AG04450 (cell line): ENCODE data around the gene AMBP. TPM values are rescaled to one million over a fixed set of nuclear protein-coding genes. Genes with fewer than 3 reads are reported as not detected.

Source experiments
- CTCF ChIA-PET: fragments of 300-600, 350-600 bp; formaldehyde crosslinking; extraction: SDS; loops from one replicate; lab custom pipeline; 2022; ENCODE audit warnings: antibody characterized with exemption, inconsistent platforms; lab: Charles Lee
- POLR2A ChIA-PET: fragments of 350-600 bp; formaldehyde crosslinking; extraction: SDS; loops from one replicate; lab custom pipeline; 2021; ENCODE audit warnings: antibody characterized with exemption, inconsistent platforms; lab: Yijun Ruan, JAX
- DNase-seq: peaks from one replicate; pipeline ENCODE4 v3.0.0-alpha.2; 2011; ENCODE audit warnings: low read depth, low spot score
- H3K27ac ChIP-seq: one replicate; pipeline ENCODE4 v1.5.1; 2012; ENCODE audit warnings: low read depth, low read length, control low read depth
- H3K27me3 ChIP-seq: one replicate; pipeline ENCODE4 v1.6.0; 2012; ENCODE audit warnings: low read length; ENCODE audit not compliant: control insufficient read depth, insufficient read depth
- H3K4me3 ChIP-seq: 2 replicates; pipeline ENCODE4 v1.5.1; 2011; ENCODE audit warnings: mild to moderate bottlenecking, low read depth, low read length, control low read depth
- H3K9me3 ChIP-seq: 2 replicates; pipeline ENCODE4 v1.5.1; 2012; ENCODE audit warnings: low read length; ENCODE audit not compliant: control insufficient read depth, insufficient read depth
- polyA plus RNA-seq: library from polyadenylated mRNA; depleted of rRNA; stranded (reverse); fragments of >200 nt; gene quantifications from 2 replicates; pipeline ENCODE4 v1.2.3, GENCODE V29; 2011
- TF ChIP-seq, protein P1 (sequence below): IDR thresholded peaks from 2 replicates; pipeline ENCODE4 v1.5.1; 2011; ENCODE audit warnings: low read depth, low read length, control low read depth, inconsistent platforms

Gene AMBP
- polyA plus RNA-seq, 1 experiment, result 0.74 TPM

DNA sequence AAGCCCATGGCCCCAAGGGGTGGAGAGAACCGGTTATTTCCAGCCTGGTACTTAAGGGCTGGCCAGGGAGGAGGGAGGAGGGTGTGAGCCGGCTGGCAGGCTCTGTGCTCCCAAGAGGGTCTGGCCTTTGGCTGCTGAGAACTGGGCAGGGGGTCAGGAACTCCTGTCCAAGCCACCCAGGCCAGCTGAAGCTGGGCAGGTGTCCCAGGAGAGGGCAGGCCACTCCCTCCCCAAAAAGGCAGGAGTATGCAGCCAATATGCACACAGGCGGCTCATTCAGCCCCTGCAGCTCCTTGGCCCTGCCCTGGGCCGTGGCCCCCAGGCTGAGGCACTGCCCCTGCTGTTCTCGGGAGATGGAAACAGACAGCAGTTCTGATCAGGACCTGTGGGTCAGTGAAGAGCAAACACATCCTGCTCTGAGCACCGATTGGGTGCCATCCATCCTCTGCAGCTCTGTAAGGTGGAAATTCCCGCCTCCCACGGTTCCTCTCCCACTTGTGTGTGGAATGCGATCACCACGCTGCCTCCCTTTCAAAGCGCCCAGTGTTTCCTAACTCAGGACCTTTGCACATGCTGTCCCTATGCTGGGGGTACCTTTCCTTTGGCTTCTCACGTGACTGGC, 38.1 kb upstream of the AMBP start:
- Histone ChIP-seq H3K4me3 (no peak overlapping the region), H3K27ac (no peak overlapping the region), H3K27me3 (peaks cover 53% of the 10 kb centered on the region), H3K9me3 (no peaks in the 10 kb centered on the region; the same call in 1 of the 2 replicates)
- ChIA-PET CTCF (interaction anchor here (2.1 kb wide), 1 partner anchor 175 kb away, joined by 10 read pairs; no protein-coding TSS in a partner anchor), POLR2A (no interaction called here)
- DNase-seq, result no peak
- TF ChIP-seq, protein P1, sequence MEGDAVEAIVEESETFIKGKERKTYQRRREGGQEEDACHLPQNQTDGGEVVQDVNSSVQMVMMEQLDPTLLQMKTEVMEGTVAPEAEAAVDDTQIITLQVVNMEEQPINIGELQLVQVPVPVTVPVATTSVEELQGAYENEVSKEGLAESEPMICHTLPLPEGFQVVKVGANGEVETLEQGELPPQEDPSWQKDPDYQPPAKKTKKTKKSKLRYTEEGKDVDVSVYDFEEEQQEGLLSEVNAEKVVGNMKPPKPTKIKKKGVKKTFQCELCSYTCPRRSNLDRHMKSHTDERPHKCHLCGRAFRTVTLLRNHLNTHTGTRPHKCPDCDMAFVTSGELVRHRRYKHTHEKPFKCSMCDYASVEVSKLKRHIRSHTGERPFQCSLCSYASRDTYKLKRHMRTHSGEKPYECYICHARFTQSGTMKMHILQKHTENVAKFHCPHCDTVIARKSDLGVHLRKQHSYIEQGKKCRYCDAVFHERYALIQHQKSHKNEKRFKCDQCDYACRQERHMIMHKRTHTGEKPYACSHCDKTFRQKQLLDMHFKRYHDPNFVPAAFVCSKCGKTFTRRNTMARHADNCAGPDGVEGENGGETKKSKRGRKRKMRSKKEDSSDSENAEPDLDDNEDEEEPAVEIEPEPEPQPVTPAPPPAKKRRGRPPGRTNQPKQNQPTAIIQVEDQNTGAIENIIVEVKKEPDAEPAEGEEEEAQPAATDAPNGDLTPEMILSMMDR, result no peak

- no peak for DNase-seq
- Histone ChIP-seq H3K27ac (no peak overlapping the region), H3K9me3 (no peaks in the 10 kb centered on the region; the same call in 1 of the 2 replicates), H3K4me3 (no peak overlapping the region), H3K27me3 (peaks cover 48% of the 10 kb centered on the region)
- TF ChIP-seq, protein P1, result no peak
- POLR2A ChIA-PET, result no interaction called here
- CTCF ChIA-PET, result interaction anchor here (2.1 kb wide), 1 partner anchor 175 kb away, joined by 10 read pairs; no protein-coding TSS in a partner anchor
Measured at GRCh38 chr9:114115654-114116125, 37.6 kb upstream of the AMBP start.

- Histone ChIP-seq H3K27me3 (peaks cover 41% of the 10 kb centered on the region), H3K9me3 (no peaks in the 10 kb centered on the region; the same call in 1 of the 2 replicates), H3K4me3 (no peak overlapping the region), H3K27ac (no peak overlapping the region)
- TF ChIP-seq, protein P1, result no peak
- ChIA-PET CTCF (interaction anchor here (0.6 to 0.7 kb wide), 2 partner anchors 32 to 457 kb away, joined by 3 to 4 read pairs; no protein-coding TSS in a partner anchor), POLR2A (no interaction called here)
- no peak for DNase-seq
Measured at GRCh38 chr9:114114364-114114763, 36.3 kb upstream of the AMBP start.

DNA sequence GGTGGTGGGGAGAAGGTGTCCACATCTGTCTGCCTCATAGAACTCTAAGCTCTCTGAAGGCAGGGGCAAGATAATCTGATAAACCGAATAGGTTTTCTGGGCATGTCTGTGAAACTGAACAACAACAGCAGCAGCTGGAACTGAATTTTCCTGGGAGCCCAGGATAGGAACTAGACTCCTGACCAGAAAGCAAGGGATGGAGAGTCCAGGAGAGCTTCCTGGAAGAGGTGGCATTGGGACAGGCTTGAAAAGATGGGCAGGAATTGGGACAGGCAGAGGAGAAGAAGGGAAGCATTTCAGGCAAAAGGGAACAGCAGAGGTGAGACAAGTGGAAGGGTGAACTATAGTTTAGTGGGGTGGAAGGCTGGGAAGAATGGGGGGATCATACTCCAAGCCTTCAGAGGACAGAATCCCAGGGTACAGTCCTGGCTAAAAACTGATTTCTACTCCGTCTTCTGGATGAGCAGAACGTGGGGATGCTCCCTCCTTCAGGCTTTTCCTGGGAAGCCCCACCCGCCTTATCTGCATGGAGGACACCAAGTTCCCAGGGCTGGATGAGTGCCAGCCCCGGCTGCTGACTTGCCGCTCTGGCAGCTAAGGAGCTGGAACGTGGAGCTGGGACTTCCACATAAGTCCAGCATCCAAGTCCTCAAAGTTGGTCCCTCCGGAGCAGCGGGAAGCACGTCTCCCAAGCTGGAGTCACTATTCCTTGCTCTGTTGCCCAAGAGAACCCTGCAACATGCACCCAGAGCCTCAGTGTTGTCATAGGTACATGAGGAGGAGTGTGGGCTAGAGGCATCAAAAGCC, 34.9 kb upstream of the AMBP start:
- TF ChIP-seq, protein P1, result no peak
- Histone ChIP-seq H3K27me3 (peaks cover 31% of the 10 kb centered on the region), H3K4me3 (no peak overlapping the region), H3K27ac (no peak overlapping the region), H3K9me3 (no peaks in the 10 kb centered on the region; the same call in 1 of the 2 replicates)
- peak; percentile 29 for DNase-seq
- ChIA-PET CTCF (interaction anchor here (1.1 to 10.0 kb wide), 2 partner anchors 30 to 175 kb away, joined by 4 to 348 read pairs; no protein-coding TSS in a partner anchor), POLR2A (no interaction called here)
